Liver (tissue), 9 donors: ENCODE results near the gene GALNTL6. TPM values are rescaled to one million over a fixed set of nuclear protein-coding genes. Genes with fewer than 3 reads are reported as not detected.

Source experiments
- DNase-seq: peaks from one replicate; pipeline ENCODE4 v3.0.0-alpha.2; 2017; ENCODE audit warnings: low spot score
- H3K27ac ChIP-seq, 2 donors: one replicate each; pipeline ENCODE4 v1.7.0; 2013; ENCODE audit warnings: inconsistent platforms in 2 of 2, low read length in 2 of 2, control low read depth in 1 of 2, low read depth in 1 of 2, mild to moderate bottlenecking in 1 of 2
- H3K27me3 ChIP-seq, 4 donors: one replicate each; pipeline versions ENCODE4 v1.6.1 to v1.7.0; 2013; ENCODE audit warnings: low read length in 3 of 4, inconsistent platforms in 1 of 4, mild to moderate bottlenecking in 1 of 4, moderate library complexity in 1 of 4; ENCODE audit not compliant: control insufficient read depth in 4 of 4, insufficient read depth in 4 of 4
- H3K36me3 ChIP-seq, 4 donors: one replicate each; pipeline versions ENCODE4 v1.6.1 to v1.7.0; 2013; ENCODE audit warnings: low read length in 3 of 4, mild to moderate bottlenecking in 3 of 4, low read depth in 1 of 4, moderate library complexity in 1 of 4; ENCODE audit not compliant: control insufficient read depth in 4 of 4, insufficient read depth in 3 of 4
- H3K4me1 ChIP-seq, 4 donors: one replicate each; pipeline versions ENCODE4 v1.6.1 to v1.7.0; 2013; ENCODE audit warnings: low read length in 3 of 4, mild to moderate bottlenecking in 3 of 4, moderate library complexity in 1 of 4; ENCODE audit not compliant: control insufficient read depth in 4 of 4, insufficient read depth in 4 of 4
- H3K4me3 ChIP-seq, 3 donors: one replicate each; pipeline versions ENCODE4 v1.6.1 to v1.7.0; 2013; ENCODE audit warnings: low read length in 3 of 3, control low read depth in 1 of 3, low read depth in 1 of 3, mild to moderate bottlenecking in 1 of 3
- H3K9ac ChIP-seq, 2 donors: one replicate each; pipeline ENCODE4 v1.7.0; 2013; ENCODE audit warnings: low read length in 2 of 2, mild to moderate bottlenecking in 2 of 2, moderate library complexity in 2 of 2, control low read depth in 1 of 2, low read depth in 1 of 2
- H3K9me3 ChIP-seq, 4 donors: one replicate each; pipeline versions ENCODE4 v1.6.1 to v1.7.0; 2013; ENCODE audit warnings: low read length in 3 of 4; ENCODE audit not compliant: control insufficient read depth in 4 of 4
- ATF3 ChIP-seq: IDR thresholded peaks from 2 replicates; pipeline ENCODE4 v1.6.1; 2016; ENCODE audit warnings: antibody characterized with exemption
- FOXA1 ChIP-seq: IDR thresholded peaks from 2 replicates; pipeline ENCODE4 v1.6.1; 2016; ENCODE audit warnings: antibody characterized with exemption
- FOXA2 ChIP-seq: IDR thresholded peaks from 2 replicates; pipeline ENCODE4 v1.6.1; 2016; ENCODE audit warnings: antibody characterized with exemption
- GABPA ChIP-seq, 2 donors: IDR thresholded peaks in 1 of 2; conservative IDR thresholded peaks in 1 of 2; 2 replicates each; pipeline ENCODE4 v1.6.1; 2016; ENCODE audit warnings: antibody characterized with exemption in 2 of 2, mild to moderate bottlenecking in 1 of 2, moderate library complexity in 1 of 2
- HNF4A ChIP-seq, 2 donors: conservative IDR thresholded peaks; 2 replicates each; pipeline ENCODE4 v1.6.1; 2016; ENCODE audit warnings: antibody characterized with exemption in 2 of 2, mild to moderate bottlenecking in 2 of 2
- HNF4G ChIP-seq: IDR thresholded peaks from 2 replicates; pipeline ENCODE4 v1.6.1; 2016; ENCODE audit warnings: antibody characterized with exemption
- JUND ChIP-seq, 2 donors: IDR thresholded peaks; 2 replicates each; pipeline ENCODE4 v1.6.1; 2016; ENCODE audit warnings: antibody characterized with exemption in 2 of 2
- MAX ChIP-seq: IDR thresholded peaks from 2 replicates; pipeline ENCODE4 v1.6.1; 2016; ENCODE audit warnings: antibody characterized with exemption
- RAD21 ChIP-seq, 2 donors: IDR thresholded peaks; 2 replicates each; pipeline ENCODE4 v1.6.1; 2016; ENCODE audit warnings: antibody characterized with exemption in 2 of 2, mild to moderate bottlenecking in 2 of 2
- REST ChIP-seq: IDR thresholded peaks from 2 replicates; pipeline ENCODE4 v1.6.1; 2016; ENCODE audit warnings: antibody characterized with exemption, mild to moderate bottlenecking
- RXRA ChIP-seq, 2 donors: IDR thresholded peaks; 2 replicates each; pipeline ENCODE4 v1.6.1; 2017 to 2018; ENCODE audit warnings: antibody characterized with exemption in 2 of 2, mild to moderate bottlenecking in 1 of 2
- SP1 ChIP-seq: IDR thresholded peaks from 2 replicates; pipeline ENCODE4 v1.6.1; 2018; ENCODE audit warnings: antibody characterized with exemption, mild to moderate bottlenecking
- TAF1 ChIP-seq: conservative IDR thresholded peaks from 2 replicates; pipeline ENCODE4 v1.6.1; 2016; ENCODE audit warnings: antibody characterized with exemption, mild to moderate bottlenecking
- YY1 ChIP-seq: IDR thresholded peaks from 2 replicates; pipeline ENCODE4 v1.6.1; 2016; ENCODE audit warnings: antibody characterized with exemption, mild to moderate bottlenecking
- ZBTB33 ChIP-seq: IDR thresholded peaks from 2 replicates; pipeline ENCODE4 v1.6.1; 2016; ENCODE audit warnings: antibody characterized with exemption
- WGBS: extraction: QIAGEN DNeasy Blood & Tissue Kit; methylation state at CpG from one replicate; pipeline ENCODE4 v1.1.7; 2013; 5-methylcytosine and 5-hydroxymethylcytosine counted together
- polyA plus RNA-seq, 2 donors: library from polyadenylated mRNA; stranded (reverse) in 1 of 2; unstranded in 1 of 2; fragments of 200-250 nt in 1 of 2; fragments of >200 nt in 1 of 2; fragmentation: Nextera tagmentation in 1 of 2; extraction: Ambion mirVana in 1 of 2; gene quantifications; one replicate each; pipeline versions ENCODE4 v1.2.1 to v1.2.3, GENCODE V29; 2013 to 2015
- total RNA-seq, 2 donors: library from RNA; depleted of rRNA; stranded (reverse); fragments of >200 nt; gene quantifications; one replicate each; pipeline ENCODE4 v1.2.3, GENCODE V29; 2014
- donor health status: healthy.
- donor health status: healthy.
- donor health status: healthy.
- donor health status: healthy.
- donor health status: healthy.

GALNTL6 gene
- total and polyA plus RNA-seq, 4 donors: 0.06 to 0.08 TPM; not detected in 2

GRCh38 chr4:171981185-171981584 lies 168.0 kb downstream of the GALNTL6 start (continued):
- TF ChIP-seq ZBTB33: no peak
- no peak for TF ChIP-seq GABPA (IDR thresholded peaks at IDR 0.05 in 1 of 2, conservative IDR thresholded peaks at IDR 0.05 in 1 of 2)
- no peak for TF ChIP-seq ATF3
- no peak for TF ChIP-seq SP1
- no peak for TF ChIP-seq TAF1
- TF ChIP-seq RXRA (IDR thresholded peaks at IDR 0.05): no peak

GRCh38 chr4:171983935-171984805 lies 171.0 kb downstream of the GALNTL6 start:
- 59% methylated on average over 5 of the region's 5 CpGs for WGBS
- no peak for TF ChIP-seq RAD21 (IDR thresholded peaks at IDR 0.05)
- TF ChIP-seq FOXA1: no peak
- TF ChIP-seq ZBTB33: no peak
- no peaks in the 10 kb centered on the region for H3K9me3 ChIP-seq
- no peak overlapping the region for H3K27ac ChIP-seq
- H3K4me1 ChIP-seq: no peaks in the 10 kb centered on the region
- H3K27me3 ChIP-seq: no peaks in the 10 kb centered on the region
- DNase-seq: no peak
- no peak overlapping the region for H3K4me3 ChIP-seq
- H3K9ac ChIP-seq: no peak overlapping the region
- no peaks in the 10 kb centered on the region for H3K36me3 ChIP-seq

GRCh38 chr4:171985129-171985528 lies 171.9 kb downstream of the GALNTL6 start:
- Histone ChIP-seq H3K4me3 (no peak overlapping the region), H3K9ac (no peak overlapping the region), H3K9me3 (no peaks in the 10 kb centered on the region), H3K36me3 (no peaks in the 10 kb centered on the region), H3K27me3 (no peaks in the 10 kb centered on the region), H3K27ac (no peak overlapping the region), H3K4me1 (no peaks in the 10 kb centered on the region)
- 43% methylated on average over 2 of the region's 2 CpGs for WGBS
- TF ChIP-seq MAX (no peak), JUND (IDR thresholded peaks at IDR 0.05) (no peak), FOXA2 (no peak), HNF4G (no peak), RAD21 (IDR thresholded peaks at IDR 0.05) (no peak), REST (no peak), ZBTB33 (no peak), RXRA (IDR thresholded peaks at IDR 0.05) (no peak), FOXA1 (no peak), ATF3 (no peak), HNF4A (conservative IDR thresholded peaks at IDR 0.05) (no peak), YY1 (no peak), GABPA (IDR thresholded peaks at IDR 0.05 in 1 of 2, conservative IDR thresholded peaks at IDR 0.05 in 1 of 2) (no peak), TAF1 (no peak)
- DNase-seq: no peak
